Activated effector memory CD4-positive, alpha-beta T cell treated with Interleukin-2 at 50 U/mL for 16 hours (primary cell): Measurements from ENCODE around the gene MORN1.

Experiments used
- DNase-seq: peaks from one replicate; pipeline ENCODE4 v3.0.0-alpha.2; 2020

MORN1 gene

GRCh38 chr1:2287649-2288048, 103.7 kb downstream of the MORN1 start:
- no peak for DNase-seq

- DNase-seq, result no peak
Observed at GRCh38 chr1:2286923-2287322, 104.4 kb downstream of the MORN1 start.

GRCh38 chr1:2284932-2285331, 106.4 kb downstream of the MORN1 start:
- no peak for DNase-seq

DNA sequence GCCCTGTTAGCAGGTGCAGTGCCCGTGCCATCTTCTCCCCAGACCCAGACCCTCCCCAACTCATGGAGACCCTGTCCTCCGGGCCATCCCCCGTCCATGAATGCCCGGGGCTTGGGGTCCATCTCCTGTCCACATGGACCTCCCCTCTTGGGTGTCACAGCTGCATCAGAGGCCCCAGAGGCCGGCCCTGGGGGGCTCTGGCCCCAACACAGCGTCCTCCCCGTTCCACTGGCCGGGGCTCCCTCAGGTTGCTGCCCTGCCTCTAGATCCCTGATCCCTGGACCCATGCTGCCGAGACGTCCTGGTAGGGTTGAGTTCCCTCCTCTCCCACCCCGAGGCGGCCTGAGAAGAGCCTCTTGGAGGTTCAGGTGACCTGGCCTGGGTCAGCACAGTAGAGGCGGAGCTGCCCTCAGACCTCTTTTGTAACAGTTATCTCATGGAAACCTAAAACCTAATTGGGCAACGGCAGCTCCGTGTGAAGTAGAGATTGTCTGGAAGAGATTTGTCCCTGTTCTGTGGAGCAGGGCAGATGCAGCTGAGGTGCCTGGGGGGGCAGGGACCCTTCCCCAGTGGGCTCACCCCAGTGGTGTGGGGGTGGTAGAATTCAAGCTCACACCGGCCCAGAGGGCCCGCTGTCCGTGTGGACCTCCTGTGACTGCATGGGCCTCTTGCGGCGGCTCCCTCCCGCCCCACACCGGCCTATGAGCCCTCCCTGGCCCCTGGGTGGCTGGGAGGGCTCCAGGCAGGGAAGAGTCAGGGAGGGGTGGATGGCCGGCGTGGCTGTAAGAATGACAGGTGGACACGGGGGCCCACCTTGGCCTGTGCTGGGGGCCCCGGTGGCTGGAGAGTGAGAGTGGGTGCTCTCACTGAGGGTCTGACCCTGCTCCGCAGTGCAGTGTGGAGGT, 107.1 kb downstream of the MORN1 start:
- no peak for DNase-seq

DNA sequence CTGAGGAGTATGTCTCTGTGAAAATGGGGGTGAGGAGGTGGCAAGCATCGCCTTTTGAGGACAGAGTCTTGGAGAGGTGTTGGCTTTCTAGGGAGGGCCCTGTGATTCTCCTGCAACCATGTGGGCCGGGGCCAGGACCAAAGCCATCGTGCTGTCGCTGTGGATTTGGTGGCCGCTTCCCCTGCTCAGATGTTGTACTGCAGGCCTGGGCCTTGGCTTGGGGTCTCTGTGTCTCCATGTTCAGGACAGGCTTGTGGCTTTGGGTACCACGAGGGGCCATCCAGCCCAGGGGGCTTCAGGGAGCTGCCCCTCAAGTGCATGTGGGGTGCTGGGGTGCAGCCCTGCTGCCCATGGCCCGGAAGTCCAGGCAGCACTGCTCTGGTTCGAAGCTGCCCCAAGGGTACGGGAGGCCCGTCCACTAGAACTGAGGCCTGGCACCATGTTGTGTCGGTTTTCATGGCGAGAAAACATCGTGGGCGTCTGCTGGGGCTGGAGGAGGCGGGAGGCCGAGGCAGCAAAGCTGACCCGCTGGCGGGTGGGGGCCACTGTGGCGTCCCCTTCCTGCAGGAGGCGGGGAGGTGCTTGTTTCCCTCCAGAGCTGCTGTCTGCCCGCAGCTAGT, 107.9 kb downstream of the MORN1 start:
- DNase-seq, result no peak

- DNase-seq, result no peak
Observed at GRCh38 chr1:2282556-2283270, 108.6 kb downstream of the MORN1 start.

DNA sequence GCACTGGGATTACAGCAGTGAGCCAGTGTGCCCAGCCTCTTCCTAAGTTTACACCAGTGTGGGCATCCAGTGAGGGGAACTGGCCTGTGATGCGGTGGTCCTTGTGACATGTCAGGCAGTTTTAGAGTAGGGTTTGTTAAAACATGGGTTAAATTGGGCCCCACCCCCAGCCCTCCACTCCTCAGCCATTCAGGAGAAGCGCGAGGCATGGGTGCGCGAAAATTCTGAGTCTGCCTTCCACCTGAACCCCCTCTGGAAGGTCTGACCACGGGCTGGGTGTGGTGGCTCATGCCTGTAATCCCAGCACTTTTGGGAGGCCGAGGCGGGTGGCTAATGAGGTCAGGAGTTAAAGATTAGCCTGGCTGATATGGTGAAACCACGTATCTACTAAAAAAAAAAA, 111.5 kb downstream of the MORN1 start:
- no peak for DNase-seq

- no peak for DNase-seq
Observed at GRCh38 chr1:2279210-2279639, 112.1 kb downstream of the MORN1 start.

DNA sequence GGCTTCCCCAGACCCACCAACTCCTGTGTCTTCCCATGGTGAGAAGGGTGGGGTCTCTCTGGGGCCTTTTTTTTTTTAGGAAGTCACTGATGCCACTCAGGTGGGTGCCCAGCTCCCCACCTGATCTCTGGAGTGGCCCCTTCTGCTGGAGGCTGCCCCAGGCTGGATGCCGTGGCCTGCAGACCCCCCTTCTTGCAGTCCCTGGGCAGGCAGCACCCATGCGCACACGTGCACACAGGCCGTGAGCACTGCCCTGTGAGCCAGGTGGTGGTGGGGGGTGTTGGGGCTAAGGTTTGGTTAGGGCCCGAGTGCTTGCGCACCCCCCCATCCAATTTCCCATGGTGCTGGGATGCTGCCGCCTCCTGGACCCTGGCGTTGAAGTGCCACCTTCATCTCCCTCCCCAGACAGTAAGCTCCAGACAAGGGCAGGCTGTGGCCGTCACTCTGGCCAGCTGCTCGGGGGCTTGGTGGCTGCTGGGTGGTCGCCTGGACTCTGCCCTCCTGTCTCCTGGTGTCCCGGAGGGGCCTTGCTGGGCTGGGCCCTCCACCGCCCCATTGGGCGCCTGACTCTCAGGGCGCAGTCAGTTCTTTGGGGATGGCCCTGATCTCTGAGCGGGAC, 112.7 kb downstream of the MORN1 start:
- no peak for DNase-seq

DNA sequence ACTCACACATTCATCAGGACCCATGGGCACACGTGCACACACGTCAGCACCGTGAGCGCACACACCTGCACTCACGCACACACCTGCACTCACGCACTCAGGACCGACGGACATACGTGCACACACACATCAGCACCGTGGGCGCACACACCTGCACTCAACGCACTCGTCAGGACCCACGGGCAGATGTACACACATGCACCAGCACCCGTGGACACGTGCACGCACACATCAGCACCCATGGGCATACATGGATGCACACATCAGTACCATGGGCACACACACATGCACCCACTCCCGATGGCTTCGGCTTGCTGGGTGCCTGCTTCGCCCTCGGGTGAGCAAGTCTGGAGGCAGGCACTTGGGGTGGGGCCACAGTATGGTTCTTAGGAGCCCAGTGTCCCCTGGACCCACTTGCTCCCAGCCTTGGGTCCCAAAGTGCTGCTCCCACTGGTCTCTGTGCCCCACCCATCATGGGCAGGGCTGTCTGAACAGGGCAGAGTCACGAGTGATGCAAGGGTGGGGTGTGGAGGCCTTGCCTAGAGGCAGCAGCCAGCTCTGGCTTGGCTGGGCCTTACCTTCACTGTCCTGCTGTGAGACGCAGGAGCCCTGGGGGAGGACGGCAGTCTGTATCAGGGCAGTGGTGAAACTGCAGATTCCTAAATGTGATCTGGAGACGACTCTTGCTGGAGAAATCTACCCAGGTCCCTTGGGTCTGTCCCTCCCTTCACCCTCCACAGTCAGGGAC, 113.4 kb downstream of the MORN1 start:
- DNase-seq, result no peak

- DNase-seq, result no peak
Observed at GRCh38 chr1:2276803-2277580, 114.4 kb downstream of the MORN1 start.

GRCh38 chr1:2275796-2276536, 115.4 kb downstream of the MORN1 start:
- DNase-seq, result no peak

- no peak for DNase-seq
Observed at GRCh38 chr1:2274929-2275475, 116.4 kb downstream of the MORN1 start.

- no peak for DNase-seq
Observed at GRCh38 chr1:2274231-2274928, 117.0 kb downstream of the MORN1 start.

DNA sequence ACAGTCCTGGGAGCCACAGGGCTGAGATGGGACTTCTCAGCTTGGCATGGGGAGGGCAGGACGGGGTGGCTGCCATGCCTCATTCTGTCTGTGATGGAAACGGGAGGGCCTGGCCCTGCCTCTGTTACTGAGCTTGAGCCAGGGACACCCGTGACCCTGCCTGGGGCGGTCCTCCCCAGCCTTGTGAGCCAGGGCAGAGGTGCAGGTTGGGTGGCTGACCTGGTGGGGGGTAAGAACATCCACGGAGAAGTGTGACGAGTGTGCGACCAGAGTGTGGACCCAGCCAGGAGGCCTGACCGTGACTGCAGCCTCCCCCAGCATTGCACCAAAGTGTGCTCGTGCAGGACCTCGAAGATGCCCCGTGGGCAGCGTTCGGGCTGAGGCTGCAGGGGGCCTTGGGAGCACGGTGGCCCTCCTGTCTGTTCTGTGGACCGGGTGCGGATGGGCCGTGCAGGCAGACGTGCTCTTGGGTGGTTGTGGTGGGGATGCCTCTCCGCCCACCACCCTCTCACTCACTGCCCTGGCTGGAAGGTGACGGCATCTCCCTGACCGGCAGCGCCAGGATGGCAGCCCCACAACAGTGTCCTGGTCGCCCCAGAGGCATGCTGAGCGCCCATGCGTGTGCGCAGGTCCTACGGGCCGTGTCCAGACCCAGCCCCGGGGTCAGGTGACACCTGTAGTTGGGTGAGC, 117.8 kb downstream of the MORN1 start:
- DNase-seq, result no peak

- DNase-seq, result no peak
Observed at GRCh38 chr1:2272686-2273400, 118.5 kb downstream of the MORN1 start.

GRCh38 chr1:2271841-2272655, 119.3 kb downstream of the MORN1 start:
- DNase-seq, result no peak
